ENCODE measurements around the gene HPN.
"Not testable (repeated sequence)": the region's sequence is repeated elsewhere in the genome, so short reads cannot be mapped to it uniquely, and the experiment has no call there.

GRCh38 chr19:35101949-35102348 is 60.4 kb downstream of the HPN start:
- TF ChIP-seq CTCF (IDR thresholded peaks at IDR 0.05; ENCODE audit: low read depth, low read length, poor library complexity, severe bottlenecking); EZH2phosphoT487 (IDR thresholded peaks at IDR 0.05; ENCODE audit: borderline replicate concordance, low read length): not testable (repeated sequence)

Data from DOHH2 (cell line).